ENCODE data around the gene SDK1.

The SDK1 gene

DNA sequence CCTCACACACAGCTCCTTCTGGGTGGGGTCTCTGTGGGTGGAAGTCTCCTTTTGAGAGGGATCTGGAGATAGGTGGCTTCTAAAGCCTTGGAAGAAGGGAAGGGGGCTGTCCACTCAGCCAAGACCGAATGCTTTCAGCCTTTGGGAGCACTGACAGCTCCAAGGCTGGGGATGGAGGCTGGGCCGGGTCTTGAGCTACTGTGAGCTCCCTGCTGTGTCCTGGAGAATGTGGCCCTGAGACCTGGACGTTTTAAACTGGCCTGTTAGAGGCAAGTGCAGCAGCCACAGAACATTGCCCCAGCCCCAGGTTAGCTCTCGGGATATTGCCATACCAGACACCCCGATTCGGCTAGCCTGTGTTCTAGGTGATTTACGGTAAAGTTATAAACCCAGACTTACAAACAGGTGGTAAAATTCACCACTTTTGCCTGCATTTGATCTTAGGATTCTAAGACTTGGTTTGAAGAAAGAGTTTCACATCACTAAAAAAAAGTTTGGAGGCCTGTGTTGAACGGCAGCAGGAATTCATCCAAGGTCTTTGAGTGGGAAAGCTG, 832.5 kb downstream of the SDK1 start:
- no peak overlapping the region for H3K27ac ChIP-seq (ENCODE audit: extremely low read depth, low read depth, low read length)
- TF ChIP-seq ZNF132 (tag by site-specific recombination; IDR thresholded peaks at IDR 0.05; ENCODE audit: borderline replicate concordance) (no peak), ZNF621 (tag by site-specific recombination; IDR thresholded peaks at IDR 0.05) (no peak), ZNF549 (tag by site-specific recombination; IDR thresholded peaks at IDR 0.05) (no peak), ZNF843 (tag by site-specific recombination; IDR thresholded peaks at IDR 0.05) (no peak), ZNF76 (tag by site-specific recombination; IDR thresholded peaks at IDR 0.05; ENCODE audit: borderline replicate concordance, low read depth) (no peak), REPIN1 (tag by site-specific recombination; IDR thresholded peaks at IDR 0.05; ENCODE audit: low read depth) (no peak), ZNF391 (tag by site-specific recombination; IDR thresholded peaks at IDR 0.05; ENCODE audit: borderline replicate concordance, low read depth) (no peak), ZNF571 (tag by site-specific recombination; IDR thresholded peaks at IDR 0.05) (no peak), ZNF501 (tag by site-specific recombination; IDR thresholded peaks at IDR 0.05) (no peak), ZNF707 (tag by site-specific recombination; IDR thresholded peaks at IDR 0.05) (no peak), ZNF157 (tag by site-specific recombination; IDR thresholded peaks at IDR 0.05) (no peak), ZBTB8A (tag by site-specific recombination; IDR thresholded peaks at IDR 0.05) (no peak), ZSCAN16 (tag by site-specific recombination; IDR thresholded peaks at IDR 0.05) (no peak), ZNF768 (tag by site-specific recombination; IDR thresholded peaks at IDR 0.05) (no peak), ZNF214 (tag by site-specific recombination; IDR thresholded peaks at IDR 0.05; ENCODE audit: borderline replicate concordance) (no peak)
- TF ChIP-seq, protein P1, sequence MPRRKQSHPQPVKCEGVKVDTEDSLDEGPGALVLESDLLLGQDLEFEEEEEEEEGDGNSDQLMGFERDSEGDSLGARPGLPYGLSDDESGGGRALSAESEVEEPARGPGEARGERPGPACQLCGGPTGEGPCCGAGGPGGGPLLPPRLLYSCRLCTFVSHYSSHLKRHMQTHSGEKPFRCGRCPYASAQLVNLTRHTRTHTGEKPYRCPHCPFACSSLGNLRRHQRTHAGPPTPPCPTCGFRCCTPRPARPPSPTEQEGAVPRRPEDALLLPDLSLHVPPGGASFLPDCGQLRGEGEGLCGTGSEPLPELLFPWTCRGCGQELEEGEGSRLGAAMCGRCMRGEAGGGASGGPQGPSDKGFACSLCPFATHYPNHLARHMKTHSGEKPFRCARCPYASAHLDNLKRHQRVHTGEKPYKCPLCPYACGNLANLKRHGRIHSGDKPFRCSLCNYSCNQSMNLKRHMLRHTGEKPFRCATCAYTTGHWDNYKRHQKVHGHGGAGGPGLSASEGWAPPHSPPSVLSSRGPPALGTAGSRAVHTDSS (tag by site-specific recombination; IDR thresholded peaks at IDR 0.05), result no peak
- TF ChIP-seq, protein P2, sequence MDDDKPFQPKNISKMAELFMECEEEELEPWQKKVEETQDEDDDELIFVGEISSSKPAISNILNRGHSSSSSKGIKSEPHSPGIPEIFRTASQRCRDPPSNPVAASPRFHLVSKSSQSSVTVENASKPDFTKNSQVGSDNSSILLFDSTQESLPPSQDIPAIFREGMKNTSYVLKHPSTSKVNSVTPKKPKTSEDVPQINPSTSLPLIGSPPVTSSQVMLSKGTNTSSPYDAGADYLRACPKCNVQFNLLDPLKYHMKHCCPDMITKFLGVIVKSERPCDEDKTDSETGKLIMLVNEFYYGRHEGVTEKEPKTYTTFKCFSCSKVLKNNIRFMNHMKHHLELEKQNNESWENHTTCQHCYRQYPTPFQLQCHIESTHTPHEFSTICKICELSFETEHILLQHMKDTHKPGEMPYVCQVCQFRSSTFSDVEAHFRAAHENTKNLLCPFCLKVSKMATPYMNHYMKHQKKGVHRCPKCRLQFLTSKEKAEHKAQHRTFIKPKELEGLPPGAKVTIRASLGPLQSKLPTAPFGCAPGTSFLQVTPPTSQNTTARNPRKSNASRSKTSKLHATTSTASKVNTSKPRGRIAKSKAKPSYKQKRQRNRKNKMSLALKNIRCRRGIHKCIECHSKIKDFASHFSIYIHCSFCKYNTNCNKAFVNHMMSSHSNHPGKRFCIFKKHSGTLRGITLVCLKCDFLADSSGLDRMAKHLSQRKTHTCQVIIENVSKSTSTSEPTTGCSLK (tag by site-specific recombination; IDR thresholded peaks at IDR 0.05), result no peak
- TF ChIP-seq, protein P3, sequence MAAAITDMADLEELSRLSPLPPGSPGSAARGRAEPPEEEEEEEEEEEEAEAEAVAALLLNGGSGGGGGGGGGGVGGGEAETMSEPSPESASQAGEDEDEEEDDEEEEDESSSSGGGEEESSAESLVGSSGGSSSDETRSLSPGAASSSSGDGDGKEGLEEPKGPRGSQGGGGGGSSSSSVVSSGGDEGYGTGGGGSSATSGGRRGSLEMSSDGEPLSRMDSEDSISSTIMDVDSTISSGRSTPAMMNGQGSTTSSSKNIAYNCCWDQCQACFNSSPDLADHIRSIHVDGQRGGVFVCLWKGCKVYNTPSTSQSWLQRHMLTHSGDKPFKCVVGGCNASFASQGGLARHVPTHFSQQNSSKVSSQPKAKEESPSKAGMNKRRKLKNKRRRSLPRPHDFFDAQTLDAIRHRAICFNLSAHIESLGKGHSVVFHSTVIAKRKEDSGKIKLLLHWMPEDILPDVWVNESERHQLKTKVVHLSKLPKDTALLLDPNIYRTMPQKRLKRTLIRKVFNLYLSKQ (tag by site-specific recombination; IDR thresholded peaks at IDR 0.05; ENCODE audit: borderline replicate concordance), result no peak
- TF ChIP-seq, protein P4, sequence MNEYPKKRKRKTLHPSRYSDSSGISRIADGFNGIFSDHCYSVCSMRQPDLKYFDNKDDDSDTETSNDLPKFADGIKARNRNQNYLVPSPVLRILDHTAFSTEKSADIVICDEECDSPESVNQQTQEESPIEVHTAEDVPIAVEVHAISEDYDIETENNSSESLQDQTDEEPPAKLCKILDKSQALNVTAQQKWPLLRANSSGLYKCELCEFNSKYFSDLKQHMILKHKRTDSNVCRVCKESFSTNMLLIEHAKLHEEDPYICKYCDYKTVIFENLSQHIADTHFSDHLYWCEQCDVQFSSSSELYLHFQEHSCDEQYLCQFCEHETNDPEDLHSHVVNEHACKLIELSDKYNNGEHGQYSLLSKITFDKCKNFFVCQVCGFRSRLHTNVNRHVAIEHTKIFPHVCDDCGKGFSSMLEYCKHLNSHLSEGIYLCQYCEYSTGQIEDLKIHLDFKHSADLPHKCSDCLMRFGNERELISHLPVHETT (tag by site-specific recombination; IDR thresholded peaks at IDR 0.05), result no peak
- H3K9me3 ChIP-seq (ENCODE audit: control insufficient read depth, insufficient read depth, low read depth, low read length), result no peaks in the 10 kb centered on the region
- no peak overlapping the region for H3K4me3 ChIP-seq (ENCODE audit: low read depth, low read length)
- POLR2A ChIA-PET, result no interaction called here
- H3K36me3 ChIP-seq (ENCODE audit: control insufficient read depth in 2 of 2, insufficient read depth in 1 of 2, low read length in 2 of 2), result no peaks in the 10 kb centered on the region; a peak in 1 of 3 replicates
- no peaks in the 10 kb centered on the region for H3K4me1 ChIP-seq (ENCODE audit: control insufficient read depth, insufficient read depth, low read length)
- CTCF ChIA-PET, result no interaction called here

DNA sequence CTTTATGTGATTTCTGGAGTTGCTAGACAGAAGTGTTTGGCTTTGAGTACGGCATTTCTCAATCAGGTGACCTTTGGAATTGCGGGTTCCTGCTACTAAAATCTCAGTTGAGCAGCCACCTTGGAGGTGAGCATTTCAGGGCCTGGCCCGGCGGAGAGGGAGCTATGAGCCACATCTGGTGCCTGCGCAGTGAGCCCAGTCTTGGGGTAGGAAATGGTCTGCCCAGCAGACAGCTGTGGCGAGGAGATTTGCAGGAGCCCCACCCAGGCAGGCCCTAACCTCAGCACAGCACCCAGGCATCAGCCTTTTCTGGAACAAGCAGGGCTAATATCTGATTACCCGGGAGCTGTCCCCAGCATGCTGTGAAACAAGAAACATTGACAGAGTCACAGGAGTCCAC, 833.2 kb downstream of the SDK1 start:
- POLR2A ChIA-PET, result interaction anchor here (0.5 kb wide), 1 partner anchor 129 kb away, joined by 3 read pairs; no protein-coding TSS in a partner anchor
- no peak overlapping the region for H3K27ac ChIP-seq (ENCODE audit: extremely low read depth, low read depth, low read length)
- H3K4me1 ChIP-seq (ENCODE audit: control insufficient read depth, insufficient read depth, low read length), result no peaks in the 10 kb centered on the region
- H3K36me3 ChIP-seq (ENCODE audit: control insufficient read depth in 2 of 2, insufficient read depth in 1 of 2, low read length in 2 of 2), result no peaks in the 10 kb centered on the region; a peak in 1 of 3 replicates
- CTCF ChIA-PET, result no interaction called here
- H3K9me3 ChIP-seq (ENCODE audit: control insufficient read depth, insufficient read depth, low read depth, low read length), result no peaks in the 10 kb centered on the region
- H3K4me3 ChIP-seq (ENCODE audit: low read depth, low read length), result no peak overlapping the region
- no peak for TF ChIP-seq ZNF561 (tag by site-specific recombination; IDR thresholded peaks at IDR 0.05; ENCODE audit: borderline replicate concordance)
- TF ChIP-seq, protein P5, sequence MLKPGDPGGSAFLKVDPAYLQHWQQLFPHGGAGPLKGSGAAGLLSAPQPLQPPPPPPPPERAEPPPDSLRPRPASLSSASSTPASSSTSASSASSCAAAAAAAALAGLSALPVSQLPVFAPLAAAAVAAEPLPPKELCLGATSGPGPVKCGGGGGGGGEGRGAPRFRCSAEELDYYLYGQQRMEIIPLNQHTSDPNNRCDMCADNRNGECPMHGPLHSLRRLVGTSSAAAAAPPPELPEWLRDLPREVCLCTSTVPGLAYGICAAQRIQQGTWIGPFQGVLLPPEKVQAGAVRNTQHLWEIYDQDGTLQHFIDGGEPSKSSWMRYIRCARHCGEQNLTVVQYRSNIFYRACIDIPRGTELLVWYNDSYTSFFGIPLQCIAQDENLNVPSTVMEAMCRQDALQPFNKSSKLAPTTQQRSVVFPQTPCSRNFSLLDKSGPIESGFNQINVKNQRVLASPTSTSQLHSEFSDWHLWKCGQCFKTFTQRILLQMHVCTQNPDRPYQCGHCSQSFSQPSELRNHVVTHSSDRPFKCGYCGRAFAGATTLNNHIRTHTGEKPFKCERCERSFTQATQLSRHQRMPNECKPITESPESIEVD (tag by site-specific recombination; IDR thresholded peaks at IDR 0.05), result no peak
- TF ChIP-seq ZNF24 (tag by site-specific recombination; IDR thresholded peaks at IDR 0.05), result no peak
- no peak for TF ChIP-seq ZNF146 (tag by site-specific recombination; IDR thresholded peaks at IDR 0.05)
- TF ChIP-seq OVOL3 (tag by site-specific recombination; IDR thresholded peaks at IDR 0.05), result no peak
- no peak for TF ChIP-seq PRDM1 (tag by site-specific recombination; IDR thresholded peaks at IDR 0.05)
- TF ChIP-seq, protein P6, sequence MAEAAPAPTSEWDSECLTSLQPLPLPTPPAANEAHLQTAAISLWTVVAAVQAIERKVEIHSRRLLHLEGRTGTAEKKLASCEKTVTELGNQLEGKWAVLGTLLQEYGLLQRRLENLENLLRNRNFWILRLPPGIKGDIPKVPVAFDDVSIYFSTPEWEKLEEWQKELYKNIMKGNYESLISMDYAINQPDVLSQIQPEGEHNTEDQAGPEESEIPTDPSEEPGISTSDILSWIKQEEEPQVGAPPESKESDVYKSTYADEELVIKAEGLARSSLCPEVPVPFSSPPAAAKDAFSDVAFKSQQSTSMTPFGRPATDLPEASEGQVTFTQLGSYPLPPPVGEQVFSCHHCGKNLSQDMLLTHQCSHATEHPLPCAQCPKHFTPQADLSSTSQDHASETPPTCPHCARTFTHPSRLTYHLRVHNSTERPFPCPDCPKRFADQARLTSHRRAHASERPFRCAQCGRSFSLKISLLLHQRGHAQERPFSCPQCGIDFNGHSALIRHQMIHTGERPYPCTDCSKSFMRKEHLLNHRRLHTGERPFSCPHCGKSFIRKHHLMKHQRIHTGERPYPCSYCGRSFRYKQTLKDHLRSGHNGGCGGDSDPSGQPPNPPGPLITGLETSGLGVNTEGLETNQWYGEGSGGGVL (tag by site-specific recombination; IDR thresholded peaks at IDR 0.05), result no peak

Measured in HEK293 (cell line).